HG03439 (cell line): ENCODE results near the gene OR5K4.
"Not testable (repeated sequence)": the region's sequence is repeated elsewhere in the genome, so short reads cannot be mapped to it uniquely, and the experiment has no call there.

Source experiments
- ATAC-seq: cut with Tn5 transposase; IDR thresholded peaks from one replicate; pipeline ENCODE4 v1.9.1; 2021; ENCODE audit warnings: mild to moderate bottlenecking, moderate library complexity; ENCODE audit not compliant: unreplicated experiment

The OR5K4 gene

GRCh38 chr3:98367464-98368246, 14.0 kb downstream of the OR5K4 start:
- ATAC-seq = no peak

GRCh38 chr3:98371186-98371585, 17.5 kb downstream of the OR5K4 start:
- ATAC-seq = no peak

- no peak for ATAC-seq
Measured at GRCh38 chr3:98371853-98372252, 18.2 kb downstream of the OR5K4 start.

GRCh38 chr3:98372445-98372844, 18.8 kb downstream of the OR5K4 start:
- no peak for ATAC-seq

- ATAC-seq = no peak
Measured at GRCh38 chr3:98376631-98377030, 23.0 kb downstream of the OR5K4 start.

- ATAC-seq = no peak
Measured at GRCh38 chr3:98388147-98388546, 34.5 kb downstream of the OR5K4 start.

GRCh38 chr3:98390366-98390765, 36.7 kb downstream of the OR5K4 start, which contains the start of gene OR5K3:
OR5K3 (plus strand) TSS chr3:98390666; CDS start chr3:98390666, 0 bp downstream.
- no peak for ATAC-seq

GRCh38 chr3:98395101-98395500, 41.4 kb downstream of the OR5K4 start:
- ATAC-seq = no peak

GRCh38 chr3:98396482-98396881, 42.8 kb downstream of the OR5K4 start:
- not testable (repeated sequence) for ATAC-seq

GRCh38 chr3:98398513-98398912, 44.9 kb downstream of the OR5K4 start:
- no peak for ATAC-seq

GRCh38 chr3:98402507-98402906, 48.9 kb downstream of the OR5K4 start:
- no peak for ATAC-seq

- ATAC-seq = no peak
Measured at GRCh38 chr3:98404010-98404409, 50.4 kb downstream of the OR5K4 start.
